ENCODE data around the gene MCC. TPM values are rescaled to one million over a fixed set of nuclear protein-coding genes. Genes with fewer than 3 reads are reported as not detected.

MCC gene
- total RNA-seq, 2 experiments from 2014 or later = 0.25 TPM; not detected in 1

DNA sequence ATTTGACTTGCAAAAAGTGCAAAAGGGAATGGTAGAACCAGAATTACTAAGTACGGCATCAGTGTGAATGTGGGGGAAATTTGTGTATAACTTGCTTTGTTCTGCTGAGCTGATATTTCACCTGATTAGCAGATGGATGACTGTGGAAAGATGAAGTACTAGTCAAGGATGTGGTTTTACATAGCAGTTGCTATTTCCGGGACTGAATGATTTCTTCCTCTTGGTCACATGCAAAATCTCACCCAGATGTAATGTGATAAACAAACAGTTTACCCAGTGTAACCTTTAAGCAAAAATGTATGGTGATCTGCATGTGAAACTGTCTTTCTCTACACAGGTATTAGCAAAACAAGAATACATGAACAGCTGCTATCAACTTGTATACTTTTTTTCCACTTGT, 465.6 kb downstream of the MCC start:
- no peaks in the 10 kb centered on the region for H4K20me1 ChIP-seq (ENCODE audit: insufficient read depth, low read length)
- H3K9me3 ChIP-seq (ENCODE audit: low read length) = no peaks in the 10 kb centered on the region
- H3K4me1 ChIP-seq (ENCODE audit: insufficient read depth, low read length, poor library complexity, severe bottlenecking) = peaks cover 31% of the 10 kb centered on the region
- no peaks in the 10 kb centered on the region for H3K9me2 ChIP-seq (ENCODE audit: insufficient read depth, low read length)
- peak overlapping the region; percentile 52 for H3K27ac ChIP-seq (ENCODE audit: low read depth, low read length, poor library complexity, severe bottlenecking)
- no peak for TF ChIP-seq CTCF (conservative IDR thresholded peaks at IDR 0.05; ENCODE audit: low read length)
- no peak for TF ChIP-seq EZH2phosphoT487 (IDR thresholded peaks at IDR 0.05; ENCODE audit: borderline replicate concordance, low read depth, low read length)
- H3K79me2 ChIP-seq (ENCODE audit: insufficient read depth, low read depth, low read length) = no peaks in the 10 kb centered on the region
- H3K36me3 ChIP-seq (ENCODE audit: insufficient read depth, low read length) = peaks cover 57% of the 10 kb centered on the region
- H3K4me3 ChIP-seq (ENCODE audit: low read depth, low read length, poor library complexity, severe bottlenecking) = peak overlapping the region; percentile 43
- peak overlapping the region; percentile 68 for H3K4me2 ChIP-seq (ENCODE audit: low read length)
- peak; percentile 73 for DNase-seq (ENCODE audit: low spot score)
- no TSS peak for BruUV-seq (replicated peaks)
- CTCF ChIA-PET (ENCODE audit: unreplicated experiment) = no interaction called here
- no peak overlapping the region for H2AFZ ChIP-seq (ENCODE audit: low read length)
- POLR2A ChIA-PET = interaction anchor here (0.6 to 1.4 kb wide), 3 partner anchors 9 to 140 kb away, joined by 3 to 6 read pairs (median 3); no protein-coding TSS in a partner anchor
- intact Hi-C loops (cut with micrococcal nuclease; ENCODE audit: unreplicated experiment) = no loop called here

DNA sequence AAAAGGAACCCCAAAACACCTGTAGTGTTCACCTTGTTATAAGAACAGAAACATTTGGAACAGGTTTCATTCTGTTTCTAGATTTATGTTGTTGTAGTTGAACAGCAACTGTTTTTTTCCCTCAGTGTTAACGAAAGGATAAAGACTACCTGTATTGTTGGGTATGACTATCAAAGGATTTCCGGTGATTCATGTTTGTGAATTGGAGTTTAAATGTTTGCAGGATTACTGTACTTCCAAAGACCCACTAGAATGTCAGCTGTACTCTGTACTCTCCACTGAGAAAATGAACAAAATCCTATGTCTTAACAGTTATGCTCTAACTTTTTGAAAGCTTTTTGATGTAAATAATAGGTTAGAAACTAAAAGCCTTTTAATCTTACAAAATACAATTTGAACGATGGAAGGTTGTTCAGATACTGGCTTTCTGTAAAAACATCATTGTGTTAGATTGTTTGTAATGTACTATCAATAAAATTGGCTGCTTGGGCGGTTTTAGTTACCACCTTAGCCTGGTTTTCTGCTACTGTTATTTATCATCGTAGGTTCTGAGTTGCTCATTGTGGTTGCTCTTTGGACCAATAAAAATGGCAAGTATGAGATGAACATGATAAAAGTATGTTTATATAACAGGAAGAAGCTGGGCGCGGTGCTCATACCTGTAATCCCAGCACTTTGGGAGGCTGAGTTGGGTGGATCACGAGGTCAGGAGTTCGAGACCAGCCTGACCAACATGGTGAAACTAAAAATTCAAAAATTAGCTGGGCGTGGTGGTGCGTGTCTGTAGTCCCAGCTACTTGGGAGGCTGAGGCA, 467.6 kb downstream of the MCC start:
- DNase-seq (ENCODE audit: low spot score) = no peak
- Histone ChIP-seq H2AFZ (ENCODE audit: low read length) (no peak overlapping the region), H3K4me2 (ENCODE audit: low read length) (no peak overlapping the region), H3K4me3 (ENCODE audit: low read depth, low read length, poor library complexity, severe bottlenecking) (no peak overlapping the region), H3K27ac (ENCODE audit: low read depth, low read length, poor library complexity, severe bottlenecking) (no peak overlapping the region), H3K79me2 (ENCODE audit: insufficient read depth, low read depth, low read length) (no peaks in the 10 kb centered on the region), H4K20me1 (ENCODE audit: insufficient read depth, low read length) (no peaks in the 10 kb centered on the region), H3K36me3 (ENCODE audit: insufficient read depth, low read length) (peaks cover 75% of the 10 kb centered on the region), H3K4me1 (ENCODE audit: insufficient read depth, low read length, poor library complexity, severe bottlenecking) (peaks cover 31% of the 10 kb centered on the region), H3K9me2 (ENCODE audit: insufficient read depth, low read length) (no peaks in the 10 kb centered on the region), H3K9me3 (ENCODE audit: low read length) (no peaks in the 10 kb centered on the region)
- ChIA-PET POLR2A (interaction anchor here (0.6 to 1.2 kb wide), 7 partner anchors 17 to 439 kb away, joined by 3 to 6 read pairs (median 3); no protein-coding TSS in a partner anchor), CTCF (ENCODE audit: unreplicated experiment) (no interaction called here)
- intact Hi-C loops (cut with micrococcal nuclease; ENCODE audit: unreplicated experiment) = no loop called here
- no TSS peak for BruUV-seq (replicated peaks)
- TF ChIP-seq EZH2phosphoT487 (IDR thresholded peaks at IDR 0.05; ENCODE audit: borderline replicate concordance, low read depth, low read length) (no peak), CTCF (conservative IDR thresholded peaks at IDR 0.05; ENCODE audit: low read length) (no peak)
